Astrocyte (in vitro differentiated cells and primary cell): ENCODE measurements around the gene PLXDC1.

ENCODE experiments used
- EZH2 ChIP-seq: IDR thresholded peaks from 2 replicates; pipeline ENCODE4 v1.6.1; 2012; ENCODE audit warnings: mild to moderate bottlenecking, low read length, inconsistent platforms; ENCODE audit not compliant: insufficient read depth
- TF ChIP-seq, protein P1 (sequence below): IDR thresholded peaks from 2 replicates; pipeline ENCODE4 v1.5.1; 2011; ENCODE audit warnings: low read depth, mild to moderate bottlenecking, inconsistent platforms, low read length, moderate library complexity; ENCODE audit not compliant: insufficient read depth

GRCh38 chr17:39158623-39159022, 7.2 kb upstream of the PLXDC1 start:
- TF ChIP-seq, protein P1, sequence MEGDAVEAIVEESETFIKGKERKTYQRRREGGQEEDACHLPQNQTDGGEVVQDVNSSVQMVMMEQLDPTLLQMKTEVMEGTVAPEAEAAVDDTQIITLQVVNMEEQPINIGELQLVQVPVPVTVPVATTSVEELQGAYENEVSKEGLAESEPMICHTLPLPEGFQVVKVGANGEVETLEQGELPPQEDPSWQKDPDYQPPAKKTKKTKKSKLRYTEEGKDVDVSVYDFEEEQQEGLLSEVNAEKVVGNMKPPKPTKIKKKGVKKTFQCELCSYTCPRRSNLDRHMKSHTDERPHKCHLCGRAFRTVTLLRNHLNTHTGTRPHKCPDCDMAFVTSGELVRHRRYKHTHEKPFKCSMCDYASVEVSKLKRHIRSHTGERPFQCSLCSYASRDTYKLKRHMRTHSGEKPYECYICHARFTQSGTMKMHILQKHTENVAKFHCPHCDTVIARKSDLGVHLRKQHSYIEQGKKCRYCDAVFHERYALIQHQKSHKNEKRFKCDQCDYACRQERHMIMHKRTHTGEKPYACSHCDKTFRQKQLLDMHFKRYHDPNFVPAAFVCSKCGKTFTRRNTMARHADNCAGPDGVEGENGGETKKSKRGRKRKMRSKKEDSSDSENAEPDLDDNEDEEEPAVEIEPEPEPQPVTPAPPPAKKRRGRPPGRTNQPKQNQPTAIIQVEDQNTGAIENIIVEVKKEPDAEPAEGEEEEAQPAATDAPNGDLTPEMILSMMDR, result no peak
- TF ChIP-seq EZH2, result no peak
